Stimulated activated CD4-positive, alpha-beta T cell treated with anti-CD3 and anti-CD28 coated beads, Interleukin-4, amount 100 ng/mL, for 4 hours (primary cell): ENCODE results near the gene LMNB1.

Source experiments
- DNase-seq, 2 experiments: peaks; one replicate each; pipeline ENCODE4 v3.0.0-alpha.2; 2020

Gene LMNB1

GRCh38 chr5:126857472-126858410 is 80.8 kb downstream of the LMNB1 start:
- no peak for DNase-seq

GRCh38 chr5:126858441-126858840 is 81.5 kb downstream of the LMNB1 start:
- no peak for DNase-seq

- DNase-seq, result no peak
Observed at GRCh38 chr5:126863402-126863801, 86.5 kb downstream of the LMNB1 start.

GRCh38 chr5:126864042-126864688 is 87.2 kb downstream of the LMNB1 start:
- DNase-seq, result no peak

GRCh38 chr5:126865299-126865698 is 88.4 kb downstream of the LMNB1 start:
- no peak for DNase-seq

GRCh38 chr5:126866851-126867636 is 90.1 kb downstream of the LMNB1 start:
- no peak for DNase-seq

- DNase-seq, result no peak
Observed at GRCh38 chr5:126868338-126869004, 91.5 kb downstream of the LMNB1 start.

- DNase-seq, result peak in 1 of 2 experiments; percentile 19
Observed at GRCh38 chr5:126869005-126869451, 92.1 kb downstream of the LMNB1 start.

GRCh38 chr5:126871441-126871840 is 94.5 kb downstream of the LMNB1 start:
- DNase-seq, result no peak

GRCh38 chr5:126872561-126873354 is 95.8 kb downstream of the LMNB1 start:
- DNase-seq, result no peak

- DNase-seq, result no peak
Observed at GRCh38 chr5:126875303-126875785, 98.4 kb downstream of the LMNB1 start.

- no peak for DNase-seq
Observed at GRCh38 chr5:126877602-126878001, 100.7 kb downstream of the LMNB1 start.

GRCh38 chr5:126878085-126878484 is 101.1 kb downstream of the LMNB1 start:
- no peak for DNase-seq

- DNase-seq, result no peak
Observed at GRCh38 chr5:126878634-126879033, 101.7 kb downstream of the LMNB1 start.

- DNase-seq, result no peak
Observed at GRCh38 chr5:126881821-126882600, 105.1 kb downstream of the LMNB1 start.

GRCh38 chr5:126883564-126884245 is 106.8 kb downstream of the LMNB1 start:
- DNase-seq, result no peak

GRCh38 chr5:126884269-126884819 is 107.4 kb downstream of the LMNB1 start:
- no peak for DNase-seq
